ENCODE data around the gene ZNF611.

DNA sequence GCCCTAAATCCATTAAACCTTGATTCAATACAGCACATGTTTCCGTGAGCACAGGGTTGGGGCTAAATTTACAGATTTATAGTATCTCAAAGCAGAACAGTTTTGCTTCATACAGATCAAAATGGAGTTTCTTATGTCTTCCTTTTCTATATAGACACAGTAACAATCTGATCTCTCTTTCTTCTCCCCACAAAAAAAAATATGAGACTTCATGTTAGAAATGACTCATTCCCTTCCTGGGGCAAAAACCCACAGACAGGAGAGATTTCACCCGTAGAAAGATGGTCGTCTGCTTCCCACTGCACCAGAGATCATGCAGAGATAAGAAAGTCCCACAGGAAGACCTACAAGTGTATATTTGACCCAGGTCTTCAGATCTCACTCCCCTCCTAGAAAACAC, 7.7 kb upstream of the ZNF611 start:
- no peak for TF ChIP-seq EZH2 (optimal IDR thresholded peaks at IDR 0.05; ENCODE audit: low read depth, low read length)
- TF ChIP-seq, protein P1, sequence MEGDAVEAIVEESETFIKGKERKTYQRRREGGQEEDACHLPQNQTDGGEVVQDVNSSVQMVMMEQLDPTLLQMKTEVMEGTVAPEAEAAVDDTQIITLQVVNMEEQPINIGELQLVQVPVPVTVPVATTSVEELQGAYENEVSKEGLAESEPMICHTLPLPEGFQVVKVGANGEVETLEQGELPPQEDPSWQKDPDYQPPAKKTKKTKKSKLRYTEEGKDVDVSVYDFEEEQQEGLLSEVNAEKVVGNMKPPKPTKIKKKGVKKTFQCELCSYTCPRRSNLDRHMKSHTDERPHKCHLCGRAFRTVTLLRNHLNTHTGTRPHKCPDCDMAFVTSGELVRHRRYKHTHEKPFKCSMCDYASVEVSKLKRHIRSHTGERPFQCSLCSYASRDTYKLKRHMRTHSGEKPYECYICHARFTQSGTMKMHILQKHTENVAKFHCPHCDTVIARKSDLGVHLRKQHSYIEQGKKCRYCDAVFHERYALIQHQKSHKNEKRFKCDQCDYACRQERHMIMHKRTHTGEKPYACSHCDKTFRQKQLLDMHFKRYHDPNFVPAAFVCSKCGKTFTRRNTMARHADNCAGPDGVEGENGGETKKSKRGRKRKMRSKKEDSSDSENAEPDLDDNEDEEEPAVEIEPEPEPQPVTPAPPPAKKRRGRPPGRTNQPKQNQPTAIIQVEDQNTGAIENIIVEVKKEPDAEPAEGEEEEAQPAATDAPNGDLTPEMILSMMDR (IDR thresholded peaks at IDR 0.05; ENCODE audit: low read length) = no peak
- no peak for TF ChIP-seq EZH2phosphoT487 (IDR thresholded peaks at IDR 0.05; ENCODE audit: low read length)
